GM13977 (cell line): ENCODE data around the gene PFN2.

Experiments used
- DNase-seq: peaks from one replicate; pipeline ENCODE4 v3.0.0; 2012; ENCODE audit warnings: low spot score
- CTCF ChIP-seq: IDR thresholded peaks from 2 replicates; pipeline ENCODE4 v1.5.1; 2012; ENCODE audit warnings: mild to moderate bottlenecking, control low read depth; ENCODE audit not compliant: insufficient read depth; ENCODE audit errors: extremely low read depth, missing control alignments
- in situ Hi-C: fragments of 300-500 bp; cut with MboI; formaldehyde crosslinking; loops from one replicate; pipeline ENCODE4 v1.12.0; 2022; ENCODE audit warnings: low sequenced_read_pairs, low pct_unique_long_range_greater_than_20kb, mixed read lengths, inconsistent platforms; ENCODE audit not compliant: unreplicated experiment

PFN2 gene

GRCh38 chr3:149970716-149971402, at the start of gene PFN2:
TSS of gene PFN2 (minus strand) at chr3:149970895. CDS start at chr3:149970856, 39 bp downstream.
- peak; percentile 72 for DNase-seq
- no peak for TF ChIP-seq CTCF
- in situ Hi-C loops: loop anchor here (10.0 kb wide), 1 partner anchor 204 kb away; no protein-coding TSS in a partner anchor

GRCh38 chr3:150015901-150016300, 45.2 kb upstream of the PFN2 start:
- TF ChIP-seq CTCF: no peak
- no peak for DNase-seq
- in situ Hi-C loops: no loop called here

- in situ Hi-C loops: no loop called here
- DNase-seq: no peak
These were observed 44.1 kb upstream of the PFN2 start for GRCh38 chr3:150014782-150015181.

GRCh38 chr3:150013801-150014200, 43.1 kb upstream of the PFN2 start:
- in situ Hi-C loops: no loop called here

More at GRCh38 chr3:150014782-150015181, 44.1 kb upstream of the PFN2 start:
- TF ChIP-seq CTCF: no peak

GRCh38 chr3:150006794-150007193, 36.1 kb upstream of the PFN2 start:
- in situ Hi-C loops: no loop called here
- TF ChIP-seq CTCF: no peak
- DNase-seq: no peak

More at GRCh38 chr3:150013801-150014200, 43.1 kb upstream of the PFN2 start:
- no peak for DNase-seq
- no peak for TF ChIP-seq CTCF

- in situ Hi-C loops: no loop called here
- DNase-seq: no peak
- TF ChIP-seq CTCF: no peak
These were observed 34.8 kb upstream of the PFN2 start for GRCh38 chr3:150005243-150006112.
